Stomach (tissue), 9 donors: ENCODE measurements around the gene SLC35F4. TPM values are rescaled to one million over a fixed set of nuclear protein-coding genes. Genes with fewer than 3 reads are reported as not detected.
A peak's percentile ranks its signal among the peaks of the same experiment; 100 is the strongest.
"Not testable (repeated sequence)": the region's sequence is repeated elsewhere in the genome, so short reads cannot be mapped to it uniquely, and the experiment has no call there.

Source experiments
- DNase-seq, 2 donors: peaks; one replicate each; pipeline versions ENCODE4 v3.0.0 to v3.0.0-alpha.2; 2013 to 2019
- H3K27ac ChIP-seq, 5 donors: fragments of 200-600 bp in 4 of 5; sonication (generic) in 4 of 5; one replicate each; pipeline ENCODE4 v1.5.1; 2013 to 2019; ENCODE audit warnings: mild to moderate bottlenecking in 1 of 5, moderate library complexity in 1 of 5
- H3K27me3 ChIP-seq, 3 donors: fragments of 200-600 bp; sonication (generic); one replicate each; pipeline ENCODE4 v1.5.1; 2017 to 2019; ENCODE audit warnings: mixed run types in 1 of 3
- H3K36me3 ChIP-seq, 4 donors: fragments of 200-600 bp; sonication (generic); 1 replicate in 3 of 4; 2 replicates in 1 of 4; pipeline ENCODE4 v1.5.1; 2016 to 2019
- H3K4me1 ChIP-seq, 4 donors: fragments of 200-600 bp; sonication (generic); one replicate each; pipeline ENCODE4 v1.5.1; 2016 to 2019
- H3K4me3 ChIP-seq, 4 donors: fragments of 200-600 bp; sonication (generic) in 3 of 4; one replicate each; pipeline ENCODE4 v1.5.1; 2016 to 2019; ENCODE audit warnings: mild to moderate bottlenecking in 1 of 4
- H3K9me3 ChIP-seq, 4 donors: fragments of 200-600 bp; sonication (generic); one replicate each; pipeline ENCODE4 v1.5.1; 2016 to 2019
- CTCF ChIP-seq, 7 experiments: fragments of 450-650 bp in 4 of 7; fragments of 200-600 bp in 3 of 7; sonication (generic) in 3 of 7; IDR thresholded peaks; one replicate each; pipeline ENCODE4 v1.5.1; 2016 to 2019; ENCODE audit warnings: antibody characterized with exemption in 7 of 7, control low read depth in 2 of 7, mild to moderate bottlenecking in 1 of 7
- EP300 ChIP-seq: sonication (generic); formaldehyde crosslinking; IDR thresholded peaks from one replicate; pipeline ENCODE4 v1.6.1; 2017; ENCODE audit warnings: antibody characterized with exemption
- POLR2A ChIP-seq, 4 donors: fragments of 450-650 bp; IDR thresholded peaks; one replicate each; pipeline ENCODE4 v1.6.1; 2016; ENCODE audit warnings: antibody characterized with exemption in 4 of 4, control low read depth in 2 of 4, mild to moderate bottlenecking in 1 of 4, moderate library complexity in 1 of 4
- POLR2AphosphoS5 ChIP-seq, 3 donors: sonication (generic); formaldehyde crosslinking; IDR thresholded peaks; one replicate each; pipeline ENCODE4 v1.6.1; 2016; ENCODE audit warnings: antibody characterized with exemption in 3 of 3
- WGBS, 5 donors: extraction: QIAGEN DNeasy Blood & Tissue Kit in 3 of 5; methylation state at CpG; one replicate each; pipeline versions ENCODE4 v1.1.5 to v1.1.7; 2013 to 2018; 5-methylcytosine and 5-hydroxymethylcytosine counted together
- intact Hi-C: fragments of 100-400 bp; cut with DNase I; formaldehyde crosslinking; loops from one replicate; pipeline ENCODE4 v1.15.1; 2023; ENCODE audit warnings: low total_unique reads
- polyA plus RNA-seq, 3 donors: library from polyadenylated mRNA; stranded (reverse); fragments of 200-250 nt; gene quantifications; one replicate each; pipeline ENCODE4 v1.2.3, GENCODE V29; 2013
- total RNA-seq, 5 donors: library from RNA; depleted of rRNA; stranded (reverse); fragments of >200 nt; gene quantifications; one replicate each; pipeline versions ENCODE4 v1.1.0 to v1.2.3, GENCODE V29; 2014 to 2016
- donor health status: healthy with polysubstance abuse.
- donor health status: Bipolar disorder and iron deficiency.
- donor health status: healthy.

SLC35F4 gene
- total and polyA plus RNA-seq, 8 donors: 0.19 TPM; not detected in 7

GRCh38 chr14:57729208-57730187 lies 136.4 kb downstream of the SLC35F4 start:
- no peak for DNase-seq
- H3K27me3 ChIP-seq: no peaks in the 10 kb centered on the region
- H3K27ac ChIP-seq: no peak overlapping the region
- H3K4me3 ChIP-seq: no peak overlapping the region
- H3K36me3 ChIP-seq: no peaks in the 10 kb centered on the region
- WGBS, 5 donors: 54 to 74% (median 66%) methylated on average over 5 of the region's 5 CpGs
- intact Hi-C loops: no loop called here
- H3K9me3 ChIP-seq: no peaks in the 10 kb centered on the region
- no peak for TF ChIP-seq CTCF (IDR thresholded peaks at IDR 0.05)
- peaks cover 0 to 8% (median 4%) of the 10 kb centered on the region in 4 donors for H3K4me1 ChIP-seq

DNA sequence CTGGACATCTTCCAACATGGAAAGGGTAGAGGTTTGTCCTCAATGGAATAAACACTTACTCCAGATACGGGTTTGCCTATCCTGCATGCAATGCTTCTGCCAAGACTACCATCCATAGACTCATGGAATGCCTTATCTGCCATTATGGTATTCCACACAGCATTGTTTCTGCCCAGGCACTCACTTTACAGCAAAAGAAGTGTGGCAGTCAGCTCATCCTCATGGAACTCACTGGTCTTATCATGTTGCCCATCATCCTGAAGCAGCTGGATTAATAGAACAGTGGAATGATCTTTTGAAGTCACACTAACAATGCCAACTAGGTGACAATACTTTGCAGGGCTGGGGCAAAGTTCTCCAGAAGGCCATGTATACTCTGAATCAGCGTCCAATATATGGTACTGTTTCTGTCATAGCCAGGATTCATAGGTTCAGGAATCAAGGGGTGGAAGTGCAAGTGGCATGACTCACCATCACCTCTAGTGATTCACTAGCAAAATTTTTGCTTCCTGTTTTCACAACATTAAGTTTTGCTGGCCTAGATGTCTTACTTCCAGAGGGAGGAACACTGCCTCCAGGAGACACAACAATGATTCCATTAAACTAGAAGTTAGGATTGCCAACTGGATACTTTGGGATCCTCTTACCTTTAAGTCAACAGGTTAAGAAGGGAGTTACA lies 140.4 kb downstream of the SLC35F4 start:
- intact Hi-C loops: no loop called here
- DNase-seq: no peak
- H3K27ac ChIP-seq: peak overlapping the region in 2 of 5 donors; percentile 20 to 58
- TF ChIP-seq POLR2A (IDR thresholded peaks at IDR 0.05) (no peak), CTCF (IDR thresholded peaks at IDR 0.05) (no peak), POLR2AphosphoS5 (IDR thresholded peaks at IDR 0.05) (peak in 1 of 3 donors; percentile 7), EP300 (no peak)
- no peaks in the 10 kb centered on the region for H3K4me1 ChIP-seq
- H3K36me3 ChIP-seq: no peaks in the 10 kb centered on the region
- no peaks in the 10 kb centered on the region for H3K9me3 ChIP-seq
- 67 to 85% (median 79%) methylated on average over 2 of the region's 2 CpGs for WGBS, 5 donors
- H3K4me3 ChIP-seq: no peak overlapping the region
- H3K27me3 ChIP-seq: no peaks in the 10 kb centered on the region

- H3K27me3 ChIP-seq, H3K4me3 ChIP-seq, DNase-seq, H3K4me1 ChIP-seq, H3K9me3 ChIP-seq, H3K27ac ChIP-seq, H3K36me3 ChIP-seq, intact Hi-C loops: not testable (repeated sequence)
These were observed 143.8 kb downstream of the SLC35F4 start for GRCh38 chr14:57722141-57722540.

DNA sequence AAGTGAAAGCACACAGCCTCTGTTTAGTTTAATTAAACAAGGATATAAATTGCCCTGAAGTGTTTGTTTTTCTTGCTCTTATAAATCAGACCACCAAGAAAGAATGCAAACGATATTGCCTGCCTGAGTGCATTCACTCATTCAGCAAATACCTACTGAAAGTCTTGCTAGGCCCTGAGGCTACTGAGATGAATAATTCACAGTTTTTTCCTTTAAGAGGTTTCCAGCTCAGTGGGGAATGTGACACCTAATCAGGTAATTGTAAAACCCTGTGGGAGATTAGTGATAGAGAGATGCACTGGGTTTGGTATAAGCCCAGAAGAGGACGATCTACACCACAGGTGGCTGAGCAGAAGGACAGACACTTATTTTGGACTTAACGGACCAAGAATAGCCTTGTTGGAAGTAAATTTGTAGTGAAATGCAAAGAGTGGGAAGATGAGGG lies 151.4 kb downstream of the SLC35F4 start:
- no peak overlapping the region for H3K4me3 ChIP-seq
- no peak overlapping the region for H3K27ac ChIP-seq
- TF ChIP-seq POLR2AphosphoS5 (IDR thresholded peaks at IDR 0.05) (no peak), CTCF (IDR thresholded peaks at IDR 0.05) (no peak), POLR2A (IDR thresholded peaks at IDR 0.05) (no peak), EP300 (no peak)
- H3K27me3 ChIP-seq: no peaks in the 10 kb centered on the region
- DNase-seq: no peak
- 6 to 18% (median 10%) methylated on average over 3 of the region's 3 CpGs for WGBS, 5 donors
- intact Hi-C loops: no loop called here
- H3K9me3 ChIP-seq: peaks cover 0 to 11% (median 8%) of the 10 kb centered on the region in 4 donors
- no peaks in the 10 kb centered on the region for H3K36me3 ChIP-seq
- H3K4me1 ChIP-seq: no peaks in the 10 kb centered on the region
